B cell (primary cell): ENCODE results near the gene CLCF1. TPM values are rescaled to one million over a fixed set of nuclear protein-coding genes. Genes with fewer than 3 reads are reported as not detected.

Experiments
- ATAC-seq: fragments of 200-7000 bp; cut with Tn5 transposase; one replicate; pipeline ENCODE4 v1.10.0; 2021; ENCODE audit warnings: low read depth, mild to moderate bottlenecking, moderate number of reproducible peaks, moderate library complexity
- CTCF ChIA-PET: fragments of 350-600 bp; sonication (Branson Sonifier 250); formaldehyde crosslinking; loops from one replicate; lab custom pipeline; 2021; ENCODE audit warnings: antibody characterized with exemption, inconsistent platforms; lab: Charles Lee
- POLR2A ChIA-PET: fragments of 350-600 bp; sonication (Branson Sonifier 250); formaldehyde crosslinking; loops from one replicate; lab custom pipeline; 2021; ENCODE audit warnings: antibody characterized with exemption; lab: Charles Lee
- DNase-seq: peaks from one replicate; pipeline ENCODE4 v3.0.0; 2013
- H2AFZ ChIP-seq: 2 replicates; pipeline ENCODE4 v1.6.1; 2012; ENCODE audit warnings: mild to moderate bottlenecking, low read depth, low read length; ENCODE audit not compliant: insufficient read depth, poor library complexity, severe bottlenecking
- H3K27ac ChIP-seq, 2 donors: 1 replicate in 1 of 2; 2 replicates in 1 of 2; pipeline ENCODE4 v1.5.1; 2012 to 2013; ENCODE audit warnings: low read length in 2 of 2, mild to moderate bottlenecking in 2 of 2, moderate library complexity in 1 of 2
- H3K27me3 ChIP-seq, 4 experiments: fragments of 200-600 bp in 1 of 4; sonication (generic) in 1 of 4; replicated peaks in 1 of 4; 1 replicate in 2 of 4; 2 replicates in 2 of 4; pipeline versions ENCODE4 v1.6.1 to v1.7.0; 2013 to 2016; ENCODE audit warnings: low read length in 3 of 4, mild to moderate bottlenecking in 2 of 4, mixed read lengths in 1 of 4, moderate library complexity in 1 of 4; ENCODE audit not compliant: insufficient read depth in 4 of 4, control insufficient read depth in 3 of 4; ENCODE audit errors: control extremely low read depth in 1 of 4
- H3K36me3 ChIP-seq, 2 experiments: replicated peaks in 1 of 2; 1 replicate in 1 of 2; 2 replicates in 1 of 2; pipeline versions ENCODE4 v1.6.1 to v1.7.1; 2013; ENCODE audit warnings: low read length in 1 of 2; ENCODE audit not compliant: insufficient read depth in 2 of 2, control insufficient read depth in 1 of 2; ENCODE audit errors: control extremely low read depth in 1 of 2, extremely low read depth in 1 of 2
- H3K4me1 ChIP-seq, 2 donors: fragments of 200-600 bp in 1 of 2; sonication (generic) in 1 of 2; 1 replicate in 1 of 2; 2 replicates in 1 of 2; pipeline versions ENCODE4 v1.5.1 to v1.6.1; 2013 to 2017; ENCODE audit warnings: low read length in 2 of 2; ENCODE audit not compliant: control insufficient read depth in 2 of 2, insufficient read depth in 2 of 2
- H3K4me2 ChIP-seq: replicated peaks from 2 replicates; pipeline ENCODE3; 2012; ENCODE audit warnings: mild to moderate bottlenecking, low read depth, low read length; ENCODE audit not compliant: poor library complexity, severe bottlenecking
- H3K4me3 ChIP-seq, 5 experiments: fragments of 200-600 bp in 1 of 5; sonication (generic) in 1 of 5; 1 replicate in 3 of 5; 2 replicates in 2 of 5; pipeline versions ENCODE4 v1.5.1 to v1.7.0; 2011 to 2016; ENCODE audit warnings: low read length in 4 of 5, mild to moderate bottlenecking in 4 of 5, low read depth in 2 of 5, control low read depth in 1 of 5, moderate library complexity in 1 of 5; ENCODE audit not compliant: insufficient read depth in 1 of 5; ENCODE audit errors: control extremely low read depth in 1 of 5, extremely low read depth in 1 of 5
- H3K79me2 ChIP-seq: fragments of 200-600 bp; sonication (generic); one replicate; pipeline ENCODE4 v1.6.0; 2016; ENCODE audit warnings: low read length; ENCODE audit not compliant: control insufficient read depth, insufficient read depth
- H3K9ac ChIP-seq: fragments of 200-600 bp; sonication (generic); 2 replicates; pipeline ENCODE4 v1.6.1; 2017; ENCODE audit warnings: mild to moderate bottlenecking, low read length, moderate library complexity
- H3K9me3 ChIP-seq, 3 donors: one replicate each; pipeline versions ENCODE4 v1.6.1 to v1.7.1; 2013; ENCODE audit warnings: low read length in 2 of 3; ENCODE audit not compliant: control insufficient read depth in 2 of 3, insufficient read depth in 1 of 3; ENCODE audit errors: control extremely low read depth in 1 of 3
- H4K20me1 ChIP-seq: 2 replicates; pipeline ENCODE4 v1.6.0; 2012; ENCODE audit warnings: mild to moderate bottlenecking, low read length; ENCODE audit not compliant: insufficient read depth, control insufficient read depth, poor library complexity, severe bottlenecking
- H3K27ac Mint-ChIP-seq: one replicate; pipeline ENCODE4 v1.8.0; 2021; ENCODE audit warnings: mixed read lengths
- H3K27me3 Mint-ChIP-seq: one replicate; pipeline ENCODE4 v1.8.0; 2021; ENCODE audit warnings: mixed read lengths
- H3K4me1 Mint-ChIP-seq: one replicate; pipeline ENCODE4 v1.8.0; 2021; ENCODE audit warnings: mixed read lengths
- H3K4me3 Mint-ChIP-seq: one replicate; pipeline ENCODE4 v1.8.0; 2021; ENCODE audit warnings: mixed read lengths
- H3K9me3 Mint-ChIP-seq: one replicate; pipeline ENCODE4 v1.8.0; 2022; ENCODE audit warnings: mixed read lengths; ENCODE audit not compliant: insufficient read depth
- CTCF ChIP-seq: fragments of 200-600 bp; IDR thresholded peaks from one replicate; pipeline ENCODE4 v1.8.0; 2022; ENCODE audit warnings: antibody characterized with exemption, mild to moderate bottlenecking
- EZH2 ChIP-seq: IDR thresholded peaks from 2 replicates; pipeline ENCODE4 v1.6.1; 2012; ENCODE audit warnings: borderline replicate concordance, low read depth, mild to moderate bottlenecking, moderate library complexity, low read length; ENCODE audit not compliant: insufficient read depth, poor library complexity, severe bottlenecking
- WGBS: methylation state at CpG from one replicate; pipeline ENCODE4 v1.1.5; 2013; ENCODE audit warnings: missing lambda C conversion rate; ENCODE audit not compliant: insufficient coverage; 5-methylcytosine and 5-hydroxymethylcytosine counted together
- intact Hi-C: fragments of 100-400 bp; cut with micrococcal nuclease; formaldehyde crosslinking; loops from one replicate; pipeline ENCODE4 v1.10.0; 2022
- polyA plus RNA-seq: library from polyadenylated mRNA; depleted of rRNA; stranded (reverse); fragments of >200 nt; gene quantifications from 2 replicates; pipeline ENCODE4 v1.2.3, GENCODE V29; 2012
- total RNA-seq, 2 donors: library from RNA; stranded (reverse); fragments of 120-200 nt in 1 of 2; gene quantifications; 1 replicate in 1 of 2; 2 replicates in 1 of 2; pipeline versions ENCODE4 v1.2.3 to v1.2.4, GENCODE V29; 2013 to 2022

Gene CLCF1
- total and polyA plus RNA-seq, 2 donors (not counting 1 experiment from before 2014, with no cell fraction given), result 29.1 to 44.6 TPM

GRCh38 chr11:67393990-67394389 is 20.6 kb upstream of the CLCF1 start:
- intact Hi-C loops, result no loop called here
- ChIA-PET CTCF (no interaction called here), POLR2A (interaction anchor here (0.6 to 1.6 kb wide), 5 partner anchors 8 to 223 kb away, joined by 3 to 8 read pairs (median 4); partner anchors contain the start of genes POLD4 and PPP1CA)
- ATAC-seq (no peak), DNase-seq (no peak)
- Histone ChIP-seq H3K27ac (no peak overlapping the region), H3K79me2 (peaks cover 50% of the 10 kb centered on the region), H3K4me2 (no peak overlapping the region), H4K20me1 (peaks cover 60% of the 10 kb centered on the region), H3K9me3 (no peaks in the 10 kb centered on the region), H3K4me1 (peaks cover 14 to 41% of the 10 kb centered on the region in 2 donors), H3K27me3 (no peaks in the 10 kb centered on the region), H3K9ac (no peak overlapping the region), H2AFZ (no peak overlapping the region), H3K36me3 (peaks cover 0 to 32% of the 10 kb centered on the region in 2 experiments), H3K4me3 (no peak overlapping the region)
- peak overlapping the region; percentile 47 for H3K4me3 Mint-ChIP-seq
- no peaks in the 10 kb centered on the region for H3K9me3 Mint-ChIP-seq
- WGBS, result 97% methylated on average over 5 of the region's 5 CpGs
- no peak for TF ChIP-seq EZH2
- no peak for TF ChIP-seq CTCF
- peaks cover 49% of the 10 kb centered on the region for H3K4me1 Mint-ChIP-seq
- no peaks in the 10 kb centered on the region for H3K27me3 Mint-ChIP-seq
- H3K27ac Mint-ChIP-seq, result no peak overlapping the region

- Histone ChIP-seq H3K79me2 (peaks cover 45% of the 10 kb centered on the region), H3K9me3 (no peaks in the 10 kb centered on the region), H3K36me3 (peaks cover 0 to 26% of the 10 kb centered on the region in 2 experiments), H2AFZ (no peak overlapping the region), H3K9ac (no peak overlapping the region), H3K4me3 (no peak overlapping the region), H3K4me1 (peaks cover 14 to 39% of the 10 kb centered on the region in 2 donors), H3K27ac (no peak overlapping the region), H3K4me2 (no peak overlapping the region), H4K20me1 (peaks cover 55% of the 10 kb centered on the region), H3K27me3 (no peaks in the 10 kb centered on the region)
- Mint-ChIP-seq H3K9me3 (no peaks in the 10 kb centered on the region), H3K27ac (no peak overlapping the region), H3K4me1 (peaks cover 50% of the 10 kb centered on the region), H3K4me3 (peak overlapping the region; percentile 47), H3K27me3 (no peaks in the 10 kb centered on the region)
- DNase-seq (no peak), ATAC-seq (no peak)
- WGBS, result 95% methylated on average over 14 of the region's 18 CpGs
- no peak for TF ChIP-seq EZH2
- TF ChIP-seq CTCF, result no peak
- intact Hi-C loops, result no loop called here
- CTCF ChIA-PET, result no interaction called here
- POLR2A ChIA-PET, result interaction anchor here (0.6 to 0.9 kb wide), 4 partner anchors 8 to 114 kb away, joined by 3 to 8 read pairs (median 5); partner anchors contain the start of gene PPP1CA
Measured at GRCh38 chr11:67393437-67393836, 20.0 kb upstream of the CLCF1 start.
